IMR-90 (cell line): ENCODE measurements around the gene PDC. TPM values are rescaled to one million over a fixed set of nuclear protein-coding genes. Genes with fewer than 3 reads are reported as not detected.

Source experiments
- ATAC-seq: fragments of 200-7000 bp; cut with Tn5 transposase; 2 replicates; pipeline ENCODE4 v1.9.1; 2020; ENCODE audit warnings: low read depth, mild to moderate bottlenecking, moderate library complexity
- BruUV-seq: library from RNA; stranded (reverse); fragments of 400-500 nt; replicated peaks from 2 replicates; lab custom pipeline; 2021; lab: Mats Ljungman, UMichigan
- CTCF ChIA-PET: fragments of 300-600 bp; formaldehyde crosslinking; extraction: SDS; loops from one replicate; lab custom pipeline; 2021; ENCODE audit warnings: antibody characterized with exemption; lab: Yijun Ruan, JAX
- POLR2A ChIA-PET: fragments of 300-600 bp; sonication (Branson Sonifier 250); formaldehyde crosslinking; loops from one replicate; lab custom pipeline; 2022; ENCODE audit warnings: antibody characterized with exemption; ENCODE audit not compliant: unreplicated experiment; lab: Charles Lee
- DNase-seq: peaks from one replicate; pipeline ENCODE4 v3.0.0; 2013
- H2AFZ ChIP-seq: replicated peaks from 2 replicates; pipeline ENCODE3; 2013; ENCODE audit warnings: low read length, mild to moderate bottlenecking; ENCODE audit not compliant: poor library complexity
- H2AK5ac ChIP-seq: 2 replicates; pipeline ENCODE4 v1.6.1; 2013; ENCODE audit warnings: low read depth, low read length, inconsistent platforms
- H2AK9ac ChIP-seq: replicated peaks from 2 replicates; pipeline ENCODE3; 2013; ENCODE audit warnings: mild to moderate bottlenecking, low read depth, low read length, moderate library complexity; ENCODE audit not compliant: poor library complexity
- H2BK120ac ChIP-seq: 2 replicates; pipeline ENCODE4 v1.6.1; 2013; ENCODE audit warnings: low read depth, low read length, inconsistent platforms
- H2BK15ac ChIP-seq: 3 replicates; pipeline ENCODE4 v1.6.1; 2013; ENCODE audit warnings: low read depth, low read length, inconsistent platforms
- H2BK20ac ChIP-seq: 2 replicates; pipeline ENCODE4 v1.6.1; 2013; ENCODE audit warnings: low read depth, mild to moderate bottlenecking, inconsistent platforms, low read length, moderate library complexity
- H2BK5ac ChIP-seq: 2 replicates; pipeline ENCODE4 v1.6.1; 2013; ENCODE audit warnings: mild to moderate bottlenecking, low read depth, low read length, inconsistent platforms; ENCODE audit not compliant: poor library complexity, severe bottlenecking
- H3K14ac ChIP-seq: replicated peaks from 2 replicates; pipeline ENCODE4 v1.6.1; 2013; ENCODE audit warnings: low read depth, low read length, inconsistent platforms
- H3K18ac ChIP-seq: 2 replicates; pipeline ENCODE4 v1.6.1; 2013; ENCODE audit warnings: low read depth, low read length, control low read depth
- H3K23ac ChIP-seq: 2 replicates; pipeline ENCODE4 v1.6.1; 2013; ENCODE audit warnings: low read depth, low read length, inconsistent platforms
- H3K27ac ChIP-seq: 2 replicates; pipeline ENCODE4 v1.5.1; 2013; ENCODE audit warnings: mild to moderate bottlenecking, control low read depth, low read length; ENCODE audit not compliant: insufficient read depth
- H3K27me3 ChIP-seq: 2 replicates; pipeline ENCODE4 v1.6.1; 2013; ENCODE audit warnings: low read length; ENCODE audit not compliant: control insufficient read depth, insufficient read depth
- H3K36me3 ChIP-seq: 2 replicates; pipeline ENCODE4 v1.6.1; 2013; ENCODE audit warnings: low read length, mixed read lengths; ENCODE audit not compliant: control insufficient read depth, insufficient read depth
- H3K4ac ChIP-seq: 2 replicates; pipeline ENCODE4 v1.6.1; 2013; ENCODE audit warnings: low read depth, low read length, inconsistent platforms
- H3K4me1 ChIP-seq: 2 replicates; pipeline ENCODE4 v1.6.1; 2013; ENCODE audit warnings: low read length, mixed read lengths; ENCODE audit not compliant: control insufficient read depth, insufficient read depth
- H3K4me2 ChIP-seq: 2 replicates; pipeline ENCODE4 v1.6.1; 2013; ENCODE audit warnings: low read depth, mild to moderate bottlenecking, control low read depth, low read length, moderate library complexity
- H3K4me3 ChIP-seq: 2 replicates; pipeline ENCODE4 v1.5.1; 2013; ENCODE audit warnings: low read depth, mild to moderate bottlenecking, control low read depth, low read length, moderate library complexity; ENCODE audit not compliant: insufficient read depth
- H3K56ac ChIP-seq: 2 replicates; pipeline ENCODE4 v1.6.1; 2013; ENCODE audit warnings: low read length, inconsistent platforms; ENCODE audit not compliant: insufficient read depth; ENCODE audit errors: extremely low read depth
- H3K79me1 ChIP-seq, 2 experiments: 2 replicates each; pipeline ENCODE4 v1.6.1; 2013; ENCODE audit warnings: low read length in 2 of 2, inconsistent platforms in 1 of 2, low read depth in 1 of 2
- H3K9ac ChIP-seq: 2 replicates; pipeline ENCODE4 v1.6.1; 2013; ENCODE audit warnings: low read depth, low read length, control low read depth
- H3K9me1 ChIP-seq: 2 replicates; pipeline ENCODE4 v1.6.1; 2013; ENCODE audit warnings: low read length, inconsistent platforms; ENCODE audit not compliant: insufficient read depth
- H3K9me3 ChIP-seq: 2 replicates; pipeline ENCODE4 v1.6.1; 2013; ENCODE audit warnings: low read length; ENCODE audit not compliant: control insufficient read depth, insufficient read depth
- H4K20me1 ChIP-seq: 2 replicates; pipeline ENCODE4 v1.6.1; 2013; ENCODE audit warnings: low read length, inconsistent platforms; ENCODE audit not compliant: insufficient read depth
- H4K5ac ChIP-seq: 2 replicates; pipeline ENCODE4 v1.6.1; 2013; ENCODE audit warnings: mild to moderate bottlenecking, low read depth, low read length, control low read depth
- H4K8ac ChIP-seq, 2 experiments: 2 replicates each; pipeline ENCODE4 v1.6.1; 2013; ENCODE audit warnings: low read depth in 2 of 2, low read length in 2 of 2, control low read depth in 1 of 2, inconsistent platforms in 1 of 2
- H4K91ac ChIP-seq: 2 replicates; pipeline ENCODE4 v1.6.1; 2013; ENCODE audit warnings: low read depth, low read length, inconsistent platforms; ENCODE audit not compliant: insufficient read depth
- BHLHE40 ChIP-seq: fragments of 150-350 bp; IDR thresholded peaks from 2 replicates; pipeline ENCODE4 v1.6.1; 2016; ENCODE audit warnings: mild to moderate bottlenecking, low read depth, low read length
- CEBPB ChIP-seq: IDR thresholded peaks from 2 replicates; pipeline ENCODE4 v1.6.1; 2012; ENCODE audit warnings: low read depth, low read length, improper control_type of control experiment
- ELK1 ChIP-seq: fragments of 150-350 bp; IDR thresholded peaks from 2 replicates; pipeline ENCODE4 v1.6.1; 2016; ENCODE audit warnings: low read depth, mild to moderate bottlenecking, low read length, moderate library complexity, borderline replicate concordance
- FOS ChIP-seq: fragments of 150-350 bp; IDR thresholded peaks from 2 replicates; pipeline ENCODE4 v1.6.1; 2016; ENCODE audit warnings: low read depth, low read length
- MAFK ChIP-seq: IDR thresholded peaks from 2 replicates; pipeline ENCODE4 v1.6.1; 2012; ENCODE audit warnings: low read depth, low read length, improper control_type of control experiment
- MAZ ChIP-seq: IDR thresholded peaks from 2 replicates; pipeline ENCODE4 v1.6.1; 2012; ENCODE audit warnings: low read depth, mild to moderate bottlenecking, low read length, improper control_type of control experiment, moderate library complexity, borderline replicate concordance
- MXI1 ChIP-seq: IDR thresholded peaks from 2 replicates; pipeline ENCODE4 v1.6.1; 2012; ENCODE audit warnings: low read depth, mild to moderate bottlenecking, low read length, moderate library complexity, borderline replicate concordance
- NFE2L2 ChIP-seq: fragments of 150-350 bp; IDR thresholded peaks from 2 replicates; pipeline ENCODE4 v1.6.1; 2016; ENCODE audit warnings: low read depth, mild to moderate bottlenecking, low read length
- POLR2A ChIP-seq: IDR thresholded peaks from 2 replicates; pipeline ENCODE4 v1.6.1; 2012; ENCODE audit warnings: mild to moderate bottlenecking, low read depth, low read length
- RAD21 ChIP-seq: IDR thresholded peaks from 2 replicates; pipeline ENCODE4 v1.6.1; 2012; ENCODE audit warnings: low read length, improper control_type of control experiment
- RCOR1 ChIP-seq: IDR thresholded peaks from 2 replicates; pipeline ENCODE4 v1.6.1; 2012; ENCODE audit warnings: mild to moderate bottlenecking, low read length, improper control_type of control experiment; ENCODE audit not compliant: insufficient replicate concordance
- RFX5 ChIP-seq: IDR thresholded peaks from 2 replicates; pipeline ENCODE4 v1.8.0; 2012; ENCODE audit warnings: low read depth, mild to moderate bottlenecking, low read length, moderate library complexity
- dilution Hi-C: fragments of 300-500 bp; cut with HindIII; formaldehyde crosslinking; loops from one replicate; pipeline ENCODE4 v1.14.3; 2018; ENCODE audit warnings: low sequenced_read_pairs; ENCODE audit not compliant: unreplicated experiment
- in situ Hi-C: fragments of 300-500 bp; cut with MboI; formaldehyde crosslinking; loops from 3 replicates; pipeline ENCODE4 v1.14.3; 2019; ENCODE audit warnings: low sequenced_read_pairs, inconsistent platforms, mixed read lengths
- intact Hi-C: fragments of 100-400 bp; cut with micrococcal nuclease; formaldehyde crosslinking; loops from 2 replicates; pipeline ENCODE4 v1.10.0; 2022
- polyA plus RNA-seq, 3 experiments: library from polyadenylated mRNA; depleted of rRNA; stranded (reverse); fragments of >200 nt; gene quantifications; 2 replicates each; pipeline ENCODE4 v1.2.3, GENCODE V29; 2012; ENCODE audit warnings: low replicate concordance in 1 of 3
- total RNA-seq: library from RNA; depleted of rRNA; stranded (reverse); fragments of >200 nt; gene quantifications from 2 replicates; pipeline ENCODE4 v1.2.3, GENCODE V29; 2012
- TF ChIP-seq, protein P1 (sequence below): fragments of 150-350 bp; IDR thresholded peaks from 2 replicates; pipeline ENCODE4 v1.6.1; 2017; ENCODE audit warnings: mild to moderate bottlenecking, antibody characterized with exemption, low read length, low read depth
- TF ChIP-seq, protein P2 (sequence below): conservative IDR thresholded peaks from 2 replicates; pipeline ENCODE4 v1.5.1; 2012; ENCODE audit warnings: mild to moderate bottlenecking, low read depth, low read length, improper control_type of control experiment

The PDC gene
- total and polyA plus RNA-seq, 2 of the 4 experiments (the other 2 are of a cell fraction) = not detected

GRCh38 chr1:186502087-186502486, 41.2 kb upstream of the PDC start:
- peak overlapping the region; percentile 34; the same call in 1 of the 2 replicates for H2BK20ac ChIP-seq
- H4K8ac ChIP-seq = no peak overlapping the region
- 0 out of 2 replicates have a peak overlapping the region, but pooled peaks have one; percentile 45 for H3K14ac ChIP-seq
- no peak overlapping the region for H3K9ac ChIP-seq
- no peak overlapping the region for H2AFZ ChIP-seq
- H3K36me3 ChIP-seq = no peaks in the 10 kb centered on the region
- in situ Hi-C loops = no loop called here
- H3K56ac ChIP-seq = no peak overlapping the region
- H3K27me3 ChIP-seq = no peaks in the 10 kb centered on the region
- no peaks in the 10 kb centered on the region for H4K20me1 ChIP-seq
- no peak overlapping the region for H3K4ac ChIP-seq
- CTCF ChIA-PET = interaction anchor here (0.8 to 1.5 kb wide), 2 partner anchors 20 to 484 kb away, joined by 4 read pairs; no protein-coding TSS in a partner anchor
- H4K91ac ChIP-seq = no peak overlapping the region
- H2AK5ac ChIP-seq = no peak overlapping the region
- dilution Hi-C loops = no loop called here
- H2BK5ac ChIP-seq = no peak overlapping the region
- no peak overlapping the region for H3K27ac ChIP-seq
- intact Hi-C loops = no loop called here
- H3K18ac ChIP-seq = no peak overlapping the region
- H2AK9ac ChIP-seq = no peak overlapping the region
- BruUV-seq = no TSS peak
- H4K5ac ChIP-seq = no peak overlapping the region; the same call in 1 of the 2 replicates
- no peak overlapping the region for H3K4me3 ChIP-seq
- H3K9me1 ChIP-seq = no peaks in the 10 kb centered on the region
- no peak overlapping the region for H2BK15ac ChIP-seq
- TF ChIP-seq MXI1 = no peak
- no peak for TF ChIP-seq BHLHE40
- TF ChIP-seq NFE2L2 = no peak
- TF ChIP-seq RFX5 = no peak
- TF ChIP-seq FOS = no peak
- TF ChIP-seq CEBPB = no peak
- no peak for TF ChIP-seq MAFK
- no peak for TF ChIP-seq RCOR1
- TF ChIP-seq, protein P1, sequence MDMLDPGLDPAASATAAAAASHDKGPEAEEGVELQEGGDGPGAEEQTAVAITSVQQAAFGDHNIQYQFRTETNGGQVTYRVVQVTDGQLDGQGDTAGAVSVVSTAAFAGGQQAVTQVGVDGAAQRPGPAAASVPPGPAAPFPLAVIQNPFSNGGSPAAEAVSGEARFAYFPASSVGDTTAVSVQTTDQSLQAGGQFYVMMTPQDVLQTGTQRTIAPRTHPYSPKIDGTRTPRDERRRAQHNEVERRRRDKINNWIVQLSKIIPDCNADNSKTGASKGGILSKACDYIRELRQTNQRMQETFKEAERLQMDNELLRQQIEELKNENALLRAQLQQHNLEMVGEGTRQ = no peak
- no peak for TF ChIP-seq POLR2A
- no peak for TF ChIP-seq MAZ
- no peak for TF ChIP-seq ELK1
- TF ChIP-seq RAD21 = no peak
- TF ChIP-seq, protein P2, sequence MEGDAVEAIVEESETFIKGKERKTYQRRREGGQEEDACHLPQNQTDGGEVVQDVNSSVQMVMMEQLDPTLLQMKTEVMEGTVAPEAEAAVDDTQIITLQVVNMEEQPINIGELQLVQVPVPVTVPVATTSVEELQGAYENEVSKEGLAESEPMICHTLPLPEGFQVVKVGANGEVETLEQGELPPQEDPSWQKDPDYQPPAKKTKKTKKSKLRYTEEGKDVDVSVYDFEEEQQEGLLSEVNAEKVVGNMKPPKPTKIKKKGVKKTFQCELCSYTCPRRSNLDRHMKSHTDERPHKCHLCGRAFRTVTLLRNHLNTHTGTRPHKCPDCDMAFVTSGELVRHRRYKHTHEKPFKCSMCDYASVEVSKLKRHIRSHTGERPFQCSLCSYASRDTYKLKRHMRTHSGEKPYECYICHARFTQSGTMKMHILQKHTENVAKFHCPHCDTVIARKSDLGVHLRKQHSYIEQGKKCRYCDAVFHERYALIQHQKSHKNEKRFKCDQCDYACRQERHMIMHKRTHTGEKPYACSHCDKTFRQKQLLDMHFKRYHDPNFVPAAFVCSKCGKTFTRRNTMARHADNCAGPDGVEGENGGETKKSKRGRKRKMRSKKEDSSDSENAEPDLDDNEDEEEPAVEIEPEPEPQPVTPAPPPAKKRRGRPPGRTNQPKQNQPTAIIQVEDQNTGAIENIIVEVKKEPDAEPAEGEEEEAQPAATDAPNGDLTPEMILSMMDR = no peak
- H3K4me1 ChIP-seq = peaks cover 3% of the 10 kb centered on the region; the same call in 1 of the 2 replicates
- DNase-seq = peak; percentile 16
- H3K9me3 ChIP-seq = peaks cover 5% of the 10 kb centered on the region; the same call in 1 of the 2 replicates
- peak overlapping the region; percentile 26; the same call in 1 of the 2 replicates for H2BK120ac ChIP-seq
- H3K4me2 ChIP-seq = no peak overlapping the region
- ATAC-seq = no peak
- no peaks in the 10 kb centered on the region for H3K79me1 ChIP-seq
- POLR2A ChIA-PET = no interaction called here
- H3K23ac ChIP-seq = 0 out of 2 replicates have a peak overlapping the region, but pooled peaks have one; percentile 66
